ENCODE results near the gene SNAI3. TPM values are rescaled to one million over a fixed set of nuclear protein-coding genes. Genes with fewer than 3 reads are reported as not detected.
A peak's percentile ranks its signal among the peaks of the same experiment; 100 is the strongest.

Gene SNAI3
- total RNA-seq, 1 donor from 2014 or later: 7.3 TPM

GRCh38 chr16:88705801-88706228 is 19.5 kb upstream of the SNAI3 start:
- no peak for DNase-seq (ENCODE audit: low read depth)

- DNase-seq (ENCODE audit: low read depth): no peak
Measured at GRCh38 chr16:88705076-88705684, 18.9 kb upstream of the SNAI3 start.

- DNase-seq (ENCODE audit: low read depth): no peak
Measured at GRCh38 chr16:88703486-88704309, 17.4 kb upstream of the SNAI3 start.

GRCh38 chr16:88702371-88703210 is 16.3 kb upstream of the SNAI3 start:
- DNase-seq (ENCODE audit: low read depth): no peak

GRCh38 chr16:88701581-88702370 is 15.5 kb upstream of the SNAI3 start:
- no peak for DNase-seq (ENCODE audit: low read depth)

GRCh38 chr16:88700636-88701482 is 14.6 kb upstream of the SNAI3 start:
- DNase-seq (ENCODE audit: low read depth): no peak

- no peak for DNase-seq (ENCODE audit: low read depth)
Measured at GRCh38 chr16:88700322-88700635, 14.0 kb upstream of the SNAI3 start.

- DNase-seq (ENCODE audit: low read depth): no peak
Measured at GRCh38 chr16:88699180-88699579, 12.9 kb upstream of the SNAI3 start.

- DNase-seq (ENCODE audit: low read depth): no peak
Measured at GRCh38 chr16:88698646-88699045, 12.3 kb upstream of the SNAI3 start.

GRCh38 chr16:88697831-88698615 is 11.7 kb upstream of the SNAI3 start:
- DNase-seq (ENCODE audit: low read depth): no peak

- DNase-seq (ENCODE audit: low read depth): no peak
Measured at GRCh38 chr16:88697116-88697830, 11.0 kb upstream of the SNAI3 start.

GRCh38 chr16:88696441-88696840 is 10.1 kb upstream of the SNAI3 start:
- DNase-seq (ENCODE audit: low read depth): no peak

GRCh38 chr16:88695753-88696152 is 9.4 kb upstream of the SNAI3 start:
- peak; percentile 63 for DNase-seq (ENCODE audit: low read depth)

GRCh38 chr16:88695218-88695617 is 8.9 kb upstream of the SNAI3 start:
- no peak for DNase-seq (ENCODE audit: low read depth)

GRCh38 chr16:88694221-88695087 is 8.1 kb upstream of the SNAI3 start:
- no peak for DNase-seq (ENCODE audit: low read depth)

GRCh38 chr16:88693420-88694177 is 7.3 kb upstream of the SNAI3 start:
- DNase-seq (ENCODE audit: low read depth): no peak

- no peak for DNase-seq (ENCODE audit: low read depth)
Measured at GRCh38 chr16:88692861-88693260, 6.6 kb upstream of the SNAI3 start.
